Calu3 (cell line): ENCODE data around the gene ITPKB. TPM values are rescaled to one million over a fixed set of nuclear protein-coding genes. Genes with fewer than 3 reads are reported as not detected.

ENCODE experiments used
- BruUV-seq: library from RNA; stranded (reverse); fragments of 400-500 nt; replicated peaks from 2 replicates; lab custom pipeline; 2021; lab: Mats Ljungman, UMichigan
- CTCF ChIA-PET: fragments of 300-600 bp; sonication (Branson Sonifier 250); formaldehyde crosslinking; loops from one replicate; lab custom pipeline; 2022; ENCODE audit warnings: antibody characterized with exemption; lab: Charles Lee
- DNase-seq: peaks from one replicate; pipeline ENCODE4 v3.0.0; 2022
- H3K27ac Mint-ChIP-seq: one replicate; pipeline ENCODE4 v1.8.0; 2022; ENCODE audit warnings: mixed read lengths; ENCODE audit not compliant: unreplicated experiment
- H3K27me3 Mint-ChIP-seq: one replicate; pipeline ENCODE4 v1.8.0; 2022; ENCODE audit warnings: mixed read lengths; ENCODE audit not compliant: unreplicated experiment
- H3K36me3 Mint-ChIP-seq: one replicate; pipeline ENCODE4 v1.8.0; 2022; ENCODE audit warnings: mild to moderate bottlenecking, moderate library complexity, mixed read lengths; ENCODE audit not compliant: insufficient read depth, unreplicated experiment
- H3K4me1 Mint-ChIP-seq: one replicate; pipeline ENCODE4 v1.8.0; 2022; ENCODE audit warnings: mild to moderate bottlenecking, low read depth, mixed read lengths; ENCODE audit not compliant: unreplicated experiment
- H3K4me3 Mint-ChIP-seq: one replicate; pipeline ENCODE4 v1.8.0; 2022; ENCODE audit warnings: mild to moderate bottlenecking, low read depth, moderate library complexity, mixed read lengths; ENCODE audit not compliant: unreplicated experiment
- H3K9me3 Mint-ChIP-seq: one replicate; pipeline ENCODE4 v1.8.0; 2022; ENCODE audit warnings: low read depth, mixed read lengths; ENCODE audit not compliant: unreplicated experiment
- intact Hi-C: fragments of 100-400 bp; cut with micrococcal nuclease; formaldehyde crosslinking; loops from one replicate; pipeline ENCODE4 v1.10.0; 2022; ENCODE audit not compliant: unreplicated experiment
- total RNA-seq: library from RNA; stranded (reverse); gene quantifications from 2 replicates; pipeline ENCODE4 v1.2.3, GENCODE V29; 2022
- TF ChIP-seq, protein P1 (sequence below): fragments of 200-600 bp; IDR thresholded peaks from one replicate; pipeline ENCODE4 v1.8.0; 2022; ENCODE audit warnings: antibody characterized with exemption; ENCODE audit not compliant: unreplicated experiment

Gene ITPKB
- total RNA-seq, 1 experiment from 2014 or later: 11.8 TPM

DNA sequence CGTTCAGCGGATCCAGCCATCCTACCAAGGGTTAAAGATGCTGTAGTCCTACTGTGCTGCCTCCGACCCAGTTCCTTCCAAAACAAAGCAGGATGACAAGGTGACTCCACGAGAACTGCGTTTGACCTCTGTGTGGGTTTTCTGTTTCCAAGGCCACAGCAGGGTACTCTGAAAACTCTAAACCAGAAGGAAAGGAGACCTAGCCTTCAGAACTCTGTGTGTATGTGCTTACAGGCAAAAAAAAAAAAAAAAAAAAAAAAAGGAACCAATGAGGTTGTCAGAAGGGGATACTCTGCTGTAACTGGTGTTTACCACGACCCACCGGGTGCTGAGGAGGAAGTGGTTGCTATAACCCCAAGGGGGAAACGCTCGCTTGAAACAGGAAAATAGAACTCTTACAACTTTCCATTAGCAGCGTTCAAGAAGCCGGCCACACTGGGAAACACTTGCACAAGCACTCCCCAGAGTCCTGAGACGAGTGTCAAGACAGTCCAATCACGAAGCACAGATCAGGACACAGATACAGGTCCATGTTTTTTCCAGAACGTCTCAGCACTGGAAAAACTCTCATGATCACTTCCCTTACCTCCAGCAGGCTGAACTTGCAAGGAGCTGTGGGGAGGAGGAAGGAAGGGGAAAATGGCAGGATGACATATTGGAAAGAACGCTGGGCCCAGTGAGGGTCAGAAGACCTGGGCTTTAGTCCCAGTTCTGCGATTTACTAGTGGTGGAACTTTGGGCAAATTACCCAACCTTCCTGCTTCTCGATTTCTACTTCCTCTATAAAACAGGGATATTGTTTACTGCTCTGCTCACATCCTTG lies 64.0 kb downstream of the ITPKB start:
- H3K9me3 Mint-ChIP-seq: no peaks in the 10 kb centered on the region
- H3K4me1 Mint-ChIP-seq: peaks cover 21% of the 10 kb centered on the region
- H3K4me3 Mint-ChIP-seq: no peak overlapping the region
- no peak for DNase-seq
- BruUV-seq: no TSS peak
- TF ChIP-seq, protein P1, sequence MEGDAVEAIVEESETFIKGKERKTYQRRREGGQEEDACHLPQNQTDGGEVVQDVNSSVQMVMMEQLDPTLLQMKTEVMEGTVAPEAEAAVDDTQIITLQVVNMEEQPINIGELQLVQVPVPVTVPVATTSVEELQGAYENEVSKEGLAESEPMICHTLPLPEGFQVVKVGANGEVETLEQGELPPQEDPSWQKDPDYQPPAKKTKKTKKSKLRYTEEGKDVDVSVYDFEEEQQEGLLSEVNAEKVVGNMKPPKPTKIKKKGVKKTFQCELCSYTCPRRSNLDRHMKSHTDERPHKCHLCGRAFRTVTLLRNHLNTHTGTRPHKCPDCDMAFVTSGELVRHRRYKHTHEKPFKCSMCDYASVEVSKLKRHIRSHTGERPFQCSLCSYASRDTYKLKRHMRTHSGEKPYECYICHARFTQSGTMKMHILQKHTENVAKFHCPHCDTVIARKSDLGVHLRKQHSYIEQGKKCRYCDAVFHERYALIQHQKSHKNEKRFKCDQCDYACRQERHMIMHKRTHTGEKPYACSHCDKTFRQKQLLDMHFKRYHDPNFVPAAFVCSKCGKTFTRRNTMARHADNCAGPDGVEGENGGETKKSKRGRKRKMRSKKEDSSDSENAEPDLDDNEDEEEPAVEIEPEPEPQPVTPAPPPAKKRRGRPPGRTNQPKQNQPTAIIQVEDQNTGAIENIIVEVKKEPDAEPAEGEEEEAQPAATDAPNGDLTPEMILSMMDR: no peak
- intact Hi-C loops: no loop called here
- no peaks in the 10 kb centered on the region for H3K27me3 Mint-ChIP-seq
- no peak overlapping the region for H3K27ac Mint-ChIP-seq
- peaks cover 7% of the 10 kb centered on the region for H3K36me3 Mint-ChIP-seq
- CTCF ChIA-PET: no interaction called here

DNA sequence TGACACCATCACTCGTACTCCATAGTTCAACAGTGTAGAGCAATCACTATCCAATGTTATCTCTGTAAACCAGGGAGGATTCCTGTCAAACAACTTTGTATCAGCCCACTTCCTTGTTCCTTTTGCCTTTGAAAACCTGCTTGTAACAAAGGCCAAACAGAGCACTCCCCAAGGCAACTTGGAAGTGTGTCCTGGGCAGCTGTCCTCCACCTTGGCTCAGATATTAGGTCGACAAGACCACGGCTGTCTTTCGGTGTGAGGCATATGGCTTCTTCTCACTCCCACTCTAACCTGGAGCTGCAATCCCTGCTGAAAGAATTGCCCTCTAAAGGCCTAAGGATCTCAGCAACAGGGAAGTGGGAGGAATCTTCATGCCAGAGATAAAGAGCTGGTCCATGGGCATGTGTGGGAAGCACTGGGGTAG lies 66.7 kb downstream of the ITPKB start:
- H3K27me3 Mint-ChIP-seq: no peaks in the 10 kb centered on the region
- TF ChIP-seq, protein P1: no peak
- DNase-seq: no peak
- H3K36me3 Mint-ChIP-seq: no peaks in the 10 kb centered on the region
- H3K27ac Mint-ChIP-seq: no peak overlapping the region
- CTCF ChIA-PET: no interaction called here
- no TSS peak for BruUV-seq
- H3K4me1 Mint-ChIP-seq: peaks cover 14% of the 10 kb centered on the region
- no peaks in the 10 kb centered on the region for H3K9me3 Mint-ChIP-seq
- intact Hi-C loops: no loop called here
- no peak overlapping the region for H3K4me3 Mint-ChIP-seq

DNA sequence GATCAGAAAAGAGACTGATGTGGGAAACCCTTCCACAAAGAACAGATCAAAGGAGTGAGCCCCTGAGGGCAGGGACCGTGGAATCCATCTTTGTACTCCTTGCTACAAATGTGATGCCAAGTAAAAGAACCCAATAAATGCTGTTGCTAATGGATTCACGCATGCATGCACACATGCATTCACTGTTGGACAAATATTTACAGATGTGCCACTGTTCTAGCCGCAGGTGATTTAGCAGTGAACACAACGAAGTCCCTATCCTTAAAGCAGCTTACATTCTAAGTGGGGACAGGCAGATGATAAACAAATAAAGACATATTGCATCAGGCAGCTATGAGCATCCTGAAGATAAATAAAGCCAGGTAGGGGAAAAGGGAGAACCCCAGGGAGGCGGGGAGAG lies 67.8 kb downstream of the ITPKB start:
- TF ChIP-seq, protein P1: no peak
- Mint-ChIP-seq H3K27me3 (no peaks in the 10 kb centered on the region), H3K4me3 (no peak overlapping the region), H3K36me3 (no peaks in the 10 kb centered on the region), H3K27ac (no peak overlapping the region), H3K4me1 (peaks cover 14% of the 10 kb centered on the region), H3K9me3 (no peaks in the 10 kb centered on the region)
- intact Hi-C loops: no loop called here
- CTCF ChIA-PET: no interaction called here
- DNase-seq: no peak
- no TSS peak for BruUV-seq

DNA sequence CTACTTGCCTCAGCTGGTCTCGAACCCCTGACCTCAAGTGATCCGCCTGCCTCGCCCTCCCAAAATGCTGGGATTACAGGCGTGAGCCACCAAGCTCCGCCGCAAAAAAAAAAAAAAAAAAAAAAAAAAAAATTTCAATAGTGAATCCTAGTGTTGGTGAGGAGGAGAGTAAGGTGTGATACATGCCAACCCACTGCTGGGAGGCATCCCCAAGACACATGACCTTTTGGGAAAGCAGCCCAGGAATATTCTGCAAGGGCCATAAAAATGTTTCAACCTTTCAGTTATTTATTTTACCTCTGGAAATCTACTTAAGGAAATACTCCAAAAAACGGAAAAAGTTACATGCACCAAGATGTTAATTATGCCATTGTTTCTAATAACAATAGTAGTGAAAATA lies 69.0 kb downstream of the ITPKB start:
- Mint-ChIP-seq H3K9me3 (no peaks in the 10 kb centered on the region), H3K36me3 (no peaks in the 10 kb centered on the region), H3K4me3 (no peak overlapping the region), H3K27ac (no peak overlapping the region), H3K27me3 (no peaks in the 10 kb centered on the region), H3K4me1 (peaks cover 14% of the 10 kb centered on the region)
- DNase-seq: no peak
- BruUV-seq: no TSS peak
- TF ChIP-seq, protein P1: no peak
- CTCF ChIA-PET: no interaction called here
- intact Hi-C loops: no loop called here
